ENCODE measurements around the gene ACBD6.

The ACBD6 gene

DNA sequence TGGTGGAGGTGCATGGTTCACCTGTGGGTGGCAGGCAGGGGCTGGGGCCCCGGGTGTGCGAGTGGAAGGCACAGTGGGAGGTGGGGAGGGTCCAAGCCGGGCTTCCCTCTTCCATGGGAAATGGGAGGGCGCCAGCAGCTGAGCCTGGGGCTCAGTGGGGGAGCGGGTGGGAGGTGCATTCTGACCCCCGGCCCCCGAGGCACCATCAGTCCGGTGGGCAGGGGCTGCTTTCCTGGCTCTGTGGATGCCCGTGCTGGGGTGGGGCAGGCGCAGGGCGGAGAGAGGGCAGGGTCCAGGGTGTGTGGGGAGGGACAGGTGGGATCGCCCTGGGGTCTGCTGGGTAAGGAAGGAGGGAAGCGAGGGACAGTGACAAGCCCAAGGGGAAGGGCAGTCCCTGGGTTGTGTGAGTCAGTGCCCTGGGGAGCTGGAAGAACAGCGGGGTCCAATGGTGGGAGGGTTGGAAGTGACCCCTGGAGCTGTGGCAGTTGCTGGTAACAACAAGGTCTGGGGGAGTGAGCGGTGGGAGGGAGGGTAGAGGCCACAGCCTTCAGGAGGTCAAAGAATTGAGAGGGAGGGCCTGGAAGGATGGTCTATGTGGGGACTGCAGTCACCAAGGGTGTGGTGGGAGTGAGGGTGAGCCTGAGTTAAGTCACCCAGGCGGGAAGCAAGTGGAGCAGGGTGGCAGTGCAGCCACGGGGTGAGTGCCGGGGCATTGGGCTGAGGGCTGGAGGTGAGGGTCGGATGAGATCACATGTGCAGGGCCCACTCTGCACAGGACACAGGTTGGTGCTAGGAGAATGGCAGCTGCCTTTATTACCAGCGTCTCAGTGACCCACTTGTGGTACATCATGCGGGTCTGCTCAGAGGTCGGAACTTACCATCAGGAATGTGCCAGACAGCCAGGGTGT is 242.7 kb downstream of the ACBD6 start:
- no peak overlapping the region for H3K27ac ChIP-seq
- peaks cover 0 to 69% of the 10 kb centered on the region in 2 donors for H3K27me3 ChIP-seq
- H3K9me3 ChIP-seq, result no peaks in the 10 kb centered on the region
- peaks cover 0 to 6% (median 0%) of the 10 kb centered on the region in 4 donors for H3K4me1 ChIP-seq
- DNase-seq, result peak in 1 of 2 donors; percentile 57
- no peak overlapping the region for H3K4me3 ChIP-seq
- intact Hi-C loops (cut with DNase I; ENCODE audit: low total_unique reads), result no loop called here
- H3K36me3 ChIP-seq, result no peaks in the 10 kb centered on the region
- TF ChIP-seq, protein P1, sequence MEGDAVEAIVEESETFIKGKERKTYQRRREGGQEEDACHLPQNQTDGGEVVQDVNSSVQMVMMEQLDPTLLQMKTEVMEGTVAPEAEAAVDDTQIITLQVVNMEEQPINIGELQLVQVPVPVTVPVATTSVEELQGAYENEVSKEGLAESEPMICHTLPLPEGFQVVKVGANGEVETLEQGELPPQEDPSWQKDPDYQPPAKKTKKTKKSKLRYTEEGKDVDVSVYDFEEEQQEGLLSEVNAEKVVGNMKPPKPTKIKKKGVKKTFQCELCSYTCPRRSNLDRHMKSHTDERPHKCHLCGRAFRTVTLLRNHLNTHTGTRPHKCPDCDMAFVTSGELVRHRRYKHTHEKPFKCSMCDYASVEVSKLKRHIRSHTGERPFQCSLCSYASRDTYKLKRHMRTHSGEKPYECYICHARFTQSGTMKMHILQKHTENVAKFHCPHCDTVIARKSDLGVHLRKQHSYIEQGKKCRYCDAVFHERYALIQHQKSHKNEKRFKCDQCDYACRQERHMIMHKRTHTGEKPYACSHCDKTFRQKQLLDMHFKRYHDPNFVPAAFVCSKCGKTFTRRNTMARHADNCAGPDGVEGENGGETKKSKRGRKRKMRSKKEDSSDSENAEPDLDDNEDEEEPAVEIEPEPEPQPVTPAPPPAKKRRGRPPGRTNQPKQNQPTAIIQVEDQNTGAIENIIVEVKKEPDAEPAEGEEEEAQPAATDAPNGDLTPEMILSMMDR (IDR thresholded peaks at IDR 0.05), result no peak

GRCh38 chr1:180258935-180259334 is 243.4 kb downstream of the ACBD6 start:
- no peaks in the 10 kb centered on the region for H3K9me3 ChIP-seq
- DNase-seq, result no peak
- H3K36me3 ChIP-seq, result no peaks in the 10 kb centered on the region
- H3K27ac ChIP-seq, result no peak overlapping the region
- peaks cover 0 to 74% of the 10 kb centered on the region in 2 donors for H3K27me3 ChIP-seq
- H3K4me1 ChIP-seq, result peaks cover 0 to 6% (median 0%) of the 10 kb centered on the region in 4 donors
- TF ChIP-seq, protein P1 (IDR thresholded peaks at IDR 0.05), result no peak
- H3K4me3 ChIP-seq, result no peak overlapping the region
- intact Hi-C loops (cut with DNase I; ENCODE audit: low total_unique reads), result no loop called here

DNA sequence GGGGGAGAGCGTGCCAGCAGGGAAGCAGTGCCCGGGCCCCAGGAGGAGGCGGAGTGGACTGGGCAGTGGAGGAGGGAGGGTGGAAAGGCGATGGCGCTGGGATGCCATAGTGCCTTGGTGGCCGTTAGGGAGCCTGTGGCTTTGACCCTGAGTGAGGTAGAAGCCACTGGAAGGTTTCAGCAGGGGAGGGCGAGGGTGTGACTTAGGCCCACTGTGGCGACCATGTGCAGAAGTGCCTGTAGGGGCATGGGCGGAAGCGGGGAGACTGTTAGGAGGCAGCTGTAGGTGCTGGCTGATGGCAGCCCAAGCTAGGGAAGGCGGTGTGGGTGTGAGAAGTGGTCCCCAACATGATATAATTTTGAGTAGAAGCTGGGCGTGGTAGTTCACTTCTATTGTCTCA is 244.1 kb downstream of the ACBD6 start:
- H3K4me3 ChIP-seq, result no peak overlapping the region
- H3K27ac ChIP-seq, result no peak overlapping the region
- no peaks in the 10 kb centered on the region for H3K9me3 ChIP-seq
- peaks cover 0 to 75% of the 10 kb centered on the region in 2 donors for H3K27me3 ChIP-seq
- TF ChIP-seq, protein P1 (IDR thresholded peaks at IDR 0.05), result no peak
- peaks cover 0 to 6% (median 0%) of the 10 kb centered on the region in 4 donors for H3K4me1 ChIP-seq
- intact Hi-C loops (cut with DNase I; ENCODE audit: low total_unique reads), result no loop called here
- DNase-seq, result no peak
- H3K36me3 ChIP-seq, result no peaks in the 10 kb centered on the region

DNA sequence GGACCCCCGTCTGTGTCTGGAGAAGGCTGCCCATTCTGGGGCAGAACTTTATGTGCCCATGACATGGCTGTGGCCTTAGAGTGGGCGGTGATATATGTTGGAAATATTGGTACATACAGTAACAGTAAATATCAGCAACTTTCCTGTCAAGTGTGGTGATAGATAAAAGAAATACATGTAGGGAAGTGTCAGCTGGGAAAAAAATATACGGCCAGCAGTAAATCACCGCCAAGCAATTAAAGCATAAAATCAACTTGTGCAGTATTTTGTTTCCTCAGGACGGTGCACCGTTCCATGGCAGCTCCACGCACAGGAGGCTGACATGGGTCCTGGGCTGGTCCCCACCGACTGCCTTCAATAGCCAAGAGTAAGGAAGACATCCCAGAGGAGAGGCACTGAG is 244.9 kb downstream of the ACBD6 start:
- intact Hi-C loops (cut with DNase I; ENCODE audit: low total_unique reads), result no loop called here
- H3K4me1 ChIP-seq, result no peaks in the 10 kb centered on the region
- no peaks in the 10 kb centered on the region for H3K36me3 ChIP-seq
- no peak overlapping the region for H3K27ac ChIP-seq
- no peaks in the 10 kb centered on the region for H3K9me3 ChIP-seq
- H3K27me3 ChIP-seq, result peaks cover 0 to 74% of the 10 kb centered on the region in 2 donors
- no peak overlapping the region for H3K4me3 ChIP-seq
- TF ChIP-seq, protein P1 (IDR thresholded peaks at IDR 0.05), result no peak
- DNase-seq, result no peak

DNA sequence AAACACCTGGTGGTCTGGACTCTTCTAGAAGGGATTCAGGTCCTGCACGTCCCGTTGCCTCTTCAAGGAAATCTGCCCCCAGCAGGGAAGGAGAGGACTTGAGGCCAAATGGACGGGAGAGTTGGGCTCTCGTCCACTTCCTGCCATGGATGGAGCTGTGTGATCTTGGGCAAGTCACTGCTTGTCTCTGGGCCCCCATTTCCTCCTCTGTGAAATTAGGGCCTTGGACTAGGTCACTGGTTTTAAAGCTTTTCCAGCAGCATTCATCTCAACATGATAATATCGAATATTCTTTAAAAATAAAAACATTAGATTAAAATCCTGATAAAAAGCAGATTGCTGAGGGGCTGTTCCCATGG is 245.4 kb downstream of the ACBD6 start:
- peaks cover 0 to 76% of the 10 kb centered on the region in 2 donors for H3K27me3 ChIP-seq
- intact Hi-C loops (cut with DNase I; ENCODE audit: low total_unique reads), result no loop called here
- H3K36me3 ChIP-seq, result no peaks in the 10 kb centered on the region
- no peaks in the 10 kb centered on the region for H3K9me3 ChIP-seq
- TF ChIP-seq, protein P1 (IDR thresholded peaks at IDR 0.05), result no peak
- DNase-seq, result no peak
- H3K4me1 ChIP-seq, result no peaks in the 10 kb centered on the region
- no peak overlapping the region for H3K4me3 ChIP-seq
- H3K27ac ChIP-seq, result no peak overlapping the region
